Neural progenitor cell (in vitro differentiated cells): ENCODE data around the gene NPR3. TPM values are rescaled to one million over a fixed set of nuclear protein-coding genes. Genes with fewer than 3 reads are reported as not detected.

Source experiments
- DNase-seq: peaks from one replicate; pipeline ENCODE4 v3.0.0-alpha.2; 2016; ENCODE audit warnings: low spot score
- H2AFZ ChIP-seq: fragments of 200-600 bp; sonication (generic); replicated peaks from 2 replicates; pipeline ENCODE4 v1.6.1; 2016; ENCODE audit warnings: antibody characterized with exemption
- H3F3A ChIP-seq: fragments of 200-600 bp; sonication (generic); 2 replicates; pipeline ENCODE4 v1.6.1; 2016; ENCODE audit warnings: antibody characterized with exemption, low read depth
- H3K27ac ChIP-seq: fragments of 200-600 bp; sonication (generic); 2 replicates; pipeline ENCODE4 v1.5.1; 2016; ENCODE audit warnings: mild to moderate bottlenecking
- H3K27me3 ChIP-seq: fragments of 200-600 bp; sonication (generic); 2 replicates; pipeline ENCODE4 v1.6.1; 2016; ENCODE audit warnings: mild to moderate bottlenecking, moderate library complexity
- H3K36me3 ChIP-seq: fragments of 200-600 bp; sonication (generic); 2 replicates; pipeline ENCODE4 v1.5.1; 2016
- H3K4me1 ChIP-seq: fragments of 200-600 bp; sonication (generic); 2 replicates; pipeline ENCODE4 v1.6.1; 2016; ENCODE audit warnings: mixed run types
- H3K4me2 ChIP-seq: fragments of 200-600 bp; sonication (generic); 2 replicates; pipeline ENCODE4 v1.6.1; 2016
- H3K4me3 ChIP-seq: fragments of 200-600 bp; sonication (generic); 2 replicates; pipeline ENCODE4 v1.5.1; 2016
- H3K79me2 ChIP-seq: fragments of 200-600 bp; sonication (generic); 2 replicates; pipeline ENCODE4 v1.6.1; 2016; ENCODE audit warnings: low read depth
- H3K9ac ChIP-seq: fragments of 200-600 bp; sonication (generic); 2 replicates; pipeline ENCODE4 v1.6.1; 2016
- H3K9me3 ChIP-seq: fragments of 200-600 bp; sonication (generic); 2 replicates; pipeline ENCODE4 v1.5.1; 2016; ENCODE audit warnings: low read depth
- H4K20me1 ChIP-seq: fragments of 200-600 bp; sonication (generic); 2 replicates; pipeline ENCODE4 v1.6.1; 2016; ENCODE audit warnings: low read depth
- H3K27ac Mint-ChIP-seq: 3 replicates; pipeline ENCODE4 v1.8.0; 2021; ENCODE audit warnings: mixed read lengths
- H3K27me3 Mint-ChIP-seq: 2 replicates; pipeline ENCODE4 v1.8.0; 2022; ENCODE audit warnings: low read depth, mild to moderate bottlenecking, inconsistent platforms, moderate library complexity, mixed read lengths; ENCODE audit not compliant: insufficient read depth
- H3K36me3 Mint-ChIP-seq: 3 replicates; pipeline ENCODE4 v1.8.0; 2021; ENCODE audit warnings: mixed read lengths
- H3K4me1 Mint-ChIP-seq: 3 replicates; pipeline ENCODE4 v1.8.0; 2021; ENCODE audit warnings: mixed read lengths
- H3K4me3 Mint-ChIP-seq: 3 replicates; pipeline ENCODE4 v1.8.0; 2021; ENCODE audit warnings: mild to moderate bottlenecking, moderate library complexity, mixed read lengths
- H3K9me3 Mint-ChIP-seq: 3 replicates; pipeline ENCODE4 v1.8.0; 2020; ENCODE audit warnings: mixed read lengths
- CTCF ChIP-seq: fragments of 200-600 bp; sonication (generic); IDR thresholded peaks from 2 replicates; pipeline ENCODE4 v1.5.1; 2017; ENCODE audit warnings: antibody characterized with exemption, mild to moderate bottlenecking
- EZH2 ChIP-seq: fragments of 200-600 bp; sonication (generic); IDR thresholded peaks from 2 replicates; pipeline ENCODE4 v1.6.1; 2017; ENCODE audit warnings: antibody characterized with exemption, mild to moderate bottlenecking, moderate library complexity
- EZH2phosphoT487 ChIP-seq: fragments of 200-600 bp; sonication (generic); IDR thresholded peaks from 2 replicates; pipeline ENCODE4 v1.6.1; 2017; ENCODE audit warnings: antibody characterized with exemption
- total RNA-seq: library from RNA; depleted of rRNA; stranded (reverse); fragments of >200 nt; gene quantifications from 2 replicates; pipeline ENCODE4 v1.2.3, GENCODE V29; 2015; ENCODE audit warnings: low replicate concordance

Gene NPR3
- total RNA-seq, 1 donor from 2014 or later: not detected

- Mint-ChIP-seq H3K9me3 (peaks cover 26% of the 10 kb centered on the region), H3K4me3 (no peak overlapping the region), H3K27me3 (peaks cover 17% of the 10 kb centered on the region), H3K4me1 (no peaks in the 10 kb centered on the region), H3K27ac (no peak overlapping the region), H3K36me3 (no peaks in the 10 kb centered on the region)
- DNase-seq: no peak
- Histone ChIP-seq H4K20me1 (no peaks in the 10 kb centered on the region), H3K4me1 (no peaks in the 10 kb centered on the region), H3F3A (no peaks in the 10 kb centered on the region), H3K79me2 (no peaks in the 10 kb centered on the region), H3K4me2 (no peak overlapping the region), H3K9me3 (no peaks in the 10 kb centered on the region), H3K27ac (no peak overlapping the region), H3K27me3 (no peaks in the 10 kb centered on the region), H3K4me3 (no peak overlapping the region), H3K9ac (no peak overlapping the region), H3K36me3 (no peaks in the 10 kb centered on the region), H2AFZ (no peak overlapping the region)
- no peak for TF ChIP-seq EZH2
- TF ChIP-seq EZH2phosphoT487: no peak
- TF ChIP-seq CTCF: no peak
These were observed 37.8 kb upstream of the NPR3 start for GRCh38 chr5:32673272-32673671.

- H3K36me3 Mint-ChIP-seq: no peaks in the 10 kb centered on the region
- Histone ChIP-seq H2AFZ (no peak overlapping the region), H4K20me1 (no peaks in the 10 kb centered on the region)
These were observed 34.1 kb upstream of the NPR3 start for GRCh38 chr5:32677023-32677422.

GRCh38 chr5:32678472-32678871 is 32.6 kb upstream of the NPR3 start:
- Mint-ChIP-seq H3K27me3 (peaks cover 15% of the 10 kb centered on the region), H3K4me1 (no peaks in the 10 kb centered on the region), H3K36me3 (no peaks in the 10 kb centered on the region), H3K27ac (no peak overlapping the region), H3K9me3 (peaks cover 11% of the 10 kb centered on the region), H3K4me3 (no peak overlapping the region)
- Histone ChIP-seq H3K79me2 (no peaks in the 10 kb centered on the region), H3K9me3 (no peaks in the 10 kb centered on the region), H3F3A (no peaks in the 10 kb centered on the region), H3K4me2 (no peak overlapping the region), H3K4me1 (no peaks in the 10 kb centered on the region), H3K9ac (no peak overlapping the region), H3K36me3 (no peaks in the 10 kb centered on the region), H3K27me3 (no peaks in the 10 kb centered on the region), H2AFZ (no peak overlapping the region), H4K20me1 (no peaks in the 10 kb centered on the region), H3K4me3 (no peak overlapping the region), H3K27ac (no peak overlapping the region)
- TF ChIP-seq CTCF (no peak), EZH2phosphoT487 (no peak), EZH2 (no peak)
- no peak for DNase-seq

More at GRCh38 chr5:32677023-32677422, 34.1 kb upstream of the NPR3 start:
- Histone ChIP-seq H3F3A (no peaks in the 10 kb centered on the region), H3K4me3 (no peak overlapping the region), H3K36me3 (no peaks in the 10 kb centered on the region), H3K27me3 (no peaks in the 10 kb centered on the region), H3K9me3 (no peaks in the 10 kb centered on the region), H3K4me1 (no peaks in the 10 kb centered on the region), H3K9ac (no peak overlapping the region), H3K4me2 (no peak overlapping the region), H3K79me2 (no peaks in the 10 kb centered on the region), H3K27ac (no peak overlapping the region)
- H3K4me1 Mint-ChIP-seq: no peaks in the 10 kb centered on the region
- peaks cover 19% of the 10 kb centered on the region for H3K9me3 Mint-ChIP-seq
- H3K27ac Mint-ChIP-seq: no peak overlapping the region
- no peak overlapping the region for H3K4me3 Mint-ChIP-seq
- no peak for DNase-seq
- TF ChIP-seq EZH2 (no peak), EZH2phosphoT487 (no peak), CTCF (no peak)
- peaks cover 17% of the 10 kb centered on the region for H3K27me3 Mint-ChIP-seq
